ENCODE measurements around the gene MAGI1. TPM values are rescaled to one million over a fixed set of nuclear protein-coding genes. Genes with fewer than 3 reads are reported as not detected.
A peak's percentile ranks its signal among the peaks of the same experiment; 100 is the strongest.

Gene MAGI1
- total RNA-seq, 1 experiment from 2014 or later, result 58.2 TPM

- H3K4me3 Mint-ChIP-seq, result no peak overlapping the region
- ChIA-PET POLR2A (no interaction called here), CTCF (no interaction called here)
- TF ChIP-seq USF1 (CRISPR knock-in tag; IDR thresholded peaks at IDR 0.05) (no peak), ZNF121 (CRISPR knock-in tag; IDR thresholded peaks at IDR 0.05) (peak; percentile 65; the same call in 1 of the 2 replicates)
- peaks cover 41% of the 10 kb centered on the region for H3K4me1 Mint-ChIP-seq
- no peak overlapping the region for H3K27ac Mint-ChIP-seq
- no peaks in the 10 kb centered on the region for H3K27me3 Mint-ChIP-seq (ENCODE audit: low read depth)
- H3K36me3 Mint-ChIP-seq, result no peaks in the 10 kb centered on the region
- peak; percentile 21 for DNase-seq (ENCODE audit: low spot score)
- peak; percentile 83 for ATAC-seq
- no peaks in the 10 kb centered on the region for H3K9me3 Mint-ChIP-seq
Observed at GRCh38 chr3:65497846-65498245, 540.9 kb downstream of the MAGI1 start.

GRCh38 chr3:65497236-65497635 is 541.5 kb downstream of the MAGI1 start:
- Mint-ChIP-seq H3K4me3 (no peak overlapping the region), H3K4me1 (peaks cover 36% of the 10 kb centered on the region), H3K27ac (no peak overlapping the region), H3K9me3 (no peaks in the 10 kb centered on the region), H3K27me3 (ENCODE audit: low read depth) (no peaks in the 10 kb centered on the region), H3K36me3 (no peaks in the 10 kb centered on the region)
- ChIA-PET POLR2A (no interaction called here), CTCF (no interaction called here)
- ATAC-seq (no peak), DNase-seq (ENCODE audit: low spot score) (no peak)
- no peak for TF ChIP-seq FOXP1 (CRISPR knock-in tag; IDR thresholded peaks at IDR 0.05; ENCODE audit: borderline replicate concordance)
- TF ChIP-seq USF1 (CRISPR knock-in tag; IDR thresholded peaks at IDR 0.05), result no peak
- TF ChIP-seq ZNF263 (CRISPR knock-in tag; IDR thresholded peaks at IDR 0.05; ENCODE audit: low read depth), result no peak

- Mint-ChIP-seq H3K36me3 (no peaks in the 10 kb centered on the region), H3K4me1 (peaks cover 34% of the 10 kb centered on the region), H3K27ac (no peak overlapping the region), H3K9me3 (no peaks in the 10 kb centered on the region), H3K27me3 (ENCODE audit: low read depth) (no peaks in the 10 kb centered on the region), H3K4me3 (no peak overlapping the region)
- TF ChIP-seq TEAD4 (CRISPR knock-in tag; IDR thresholded peaks at IDR 0.05) (no peak), NR2C2 (CRISPR knock-in tag; IDR thresholded peaks at IDR 0.05) (no peak), CTCF (IDR thresholded peaks at IDR 0.05) (no peak)
- CTCF ChIA-PET, result interaction anchor here (1.2 kb wide), 1 partner anchor 10 kb away, joined by 3 read pairs; no protein-coding TSS in a partner anchor
- DNase-seq (ENCODE audit: low spot score) (no peak), ATAC-seq (no peak)
- POLR2A ChIA-PET, result no interaction called here
Observed at GRCh38 chr3:65493938-65494337, 544.8 kb downstream of the MAGI1 start.

- Mint-ChIP-seq H3K36me3 (no peaks in the 10 kb centered on the region), H3K27ac (peak overlapping the region; percentile 82), H3K4me3 (no peak overlapping the region), H3K4me1 (peaks cover 29% of the 10 kb centered on the region), H3K9me3 (no peaks in the 10 kb centered on the region), H3K27me3 (ENCODE audit: low read depth) (no peaks in the 10 kb centered on the region)
- ChIA-PET POLR2A (no interaction called here), CTCF (interaction anchor here (1.2 kb wide), 1 partner anchor 11 kb away, joined by 3 read pairs; no protein-coding TSS in a partner anchor)
- DNase-seq (ENCODE audit: low spot score) (no peak), ATAC-seq (peak; percentile 25; the same call in 1 of the 2 replicates)
- TF ChIP-seq STAT6 (CRISPR knock-in tag; conservative IDR thresholded peaks at IDR 0.05; ENCODE audit: low read depth) (no peak), ZNF423 (CRISPR knock-in tag; IDR thresholded peaks at IDR 0.05) (no peak), MLX (CRISPR knock-in tag; IDR thresholded peaks at IDR 0.05) (no peak), RELA (CRISPR knock-in tag; IDR thresholded peaks at IDR 0.05; ENCODE audit: borderline replicate concordance) (no peak), ZNF232 (CRISPR knock-in tag; IDR thresholded peaks at IDR 0.05) (no peak)
Observed at GRCh38 chr3:65493371-65493882, 545.3 kb downstream of the MAGI1 start.

Measured in WTC11 (cell line).